ENCODE results near the gene SLC5A4. TPM values are rescaled to one million over a fixed set of nuclear protein-coding genes. Genes with fewer than 3 reads are reported as not detected.

SLC5A4 gene
- total RNA-seq, 1 experiment from 2014 or later: not detected

DNA sequence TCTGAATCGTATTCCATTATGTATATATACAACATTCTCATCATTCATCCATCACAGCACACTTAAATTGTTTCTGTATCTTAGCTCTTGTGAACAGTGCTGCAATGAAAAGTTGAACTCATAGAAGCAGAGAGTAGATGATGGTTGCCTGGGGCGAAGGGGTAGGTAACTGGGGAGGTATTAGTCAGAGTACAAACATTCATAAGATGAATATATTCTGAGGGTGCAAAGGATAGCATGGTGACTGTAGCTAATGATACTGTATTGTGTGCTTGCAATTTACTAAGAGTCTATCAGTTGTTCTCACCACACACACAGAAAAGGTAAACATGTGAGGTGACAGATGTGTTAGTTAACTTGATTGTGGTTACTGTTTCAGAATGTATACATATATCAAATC lies 37.7 kb downstream of the SLC5A4 start:
- in situ Hi-C loops (cut with HindIII; ENCODE audit: low pct_unique_long_range_greater_than_20kb, low sequenced_read_pairs) (no loop called here), intact Hi-C loops (cut with micrococcal nuclease; ENCODE audit: unreplicated experiment) (no loop called here)
- CTCF ChIA-PET: no interaction called here
- ATAC-seq (no peak), DNase-seq (ENCODE audit: low read depth, low spot score) (no peak)
- POLR2A ChIA-PET: no interaction called here
- BruUV-seq (replicated peaks): no TSS peak
- TF ChIP-seq, protein P1, sequence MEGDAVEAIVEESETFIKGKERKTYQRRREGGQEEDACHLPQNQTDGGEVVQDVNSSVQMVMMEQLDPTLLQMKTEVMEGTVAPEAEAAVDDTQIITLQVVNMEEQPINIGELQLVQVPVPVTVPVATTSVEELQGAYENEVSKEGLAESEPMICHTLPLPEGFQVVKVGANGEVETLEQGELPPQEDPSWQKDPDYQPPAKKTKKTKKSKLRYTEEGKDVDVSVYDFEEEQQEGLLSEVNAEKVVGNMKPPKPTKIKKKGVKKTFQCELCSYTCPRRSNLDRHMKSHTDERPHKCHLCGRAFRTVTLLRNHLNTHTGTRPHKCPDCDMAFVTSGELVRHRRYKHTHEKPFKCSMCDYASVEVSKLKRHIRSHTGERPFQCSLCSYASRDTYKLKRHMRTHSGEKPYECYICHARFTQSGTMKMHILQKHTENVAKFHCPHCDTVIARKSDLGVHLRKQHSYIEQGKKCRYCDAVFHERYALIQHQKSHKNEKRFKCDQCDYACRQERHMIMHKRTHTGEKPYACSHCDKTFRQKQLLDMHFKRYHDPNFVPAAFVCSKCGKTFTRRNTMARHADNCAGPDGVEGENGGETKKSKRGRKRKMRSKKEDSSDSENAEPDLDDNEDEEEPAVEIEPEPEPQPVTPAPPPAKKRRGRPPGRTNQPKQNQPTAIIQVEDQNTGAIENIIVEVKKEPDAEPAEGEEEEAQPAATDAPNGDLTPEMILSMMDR (IDR thresholded peaks at IDR 0.05): no peak
- TF ChIP-seq SIN3A (IDR thresholded peaks at IDR 0.05; ENCODE audit: borderline replicate concordance, insufficient read depth, low read depth, low read length) (no peak), POLR2AphosphoS5 (IDR thresholded peaks at IDR 0.05; ENCODE audit: low read depth, low read length) (no peak), TCF7L2 (IDR thresholded peaks at IDR 0.05; ENCODE audit: low read depth, low read length) (no peak)
- TF ChIP-seq, protein P2, sequence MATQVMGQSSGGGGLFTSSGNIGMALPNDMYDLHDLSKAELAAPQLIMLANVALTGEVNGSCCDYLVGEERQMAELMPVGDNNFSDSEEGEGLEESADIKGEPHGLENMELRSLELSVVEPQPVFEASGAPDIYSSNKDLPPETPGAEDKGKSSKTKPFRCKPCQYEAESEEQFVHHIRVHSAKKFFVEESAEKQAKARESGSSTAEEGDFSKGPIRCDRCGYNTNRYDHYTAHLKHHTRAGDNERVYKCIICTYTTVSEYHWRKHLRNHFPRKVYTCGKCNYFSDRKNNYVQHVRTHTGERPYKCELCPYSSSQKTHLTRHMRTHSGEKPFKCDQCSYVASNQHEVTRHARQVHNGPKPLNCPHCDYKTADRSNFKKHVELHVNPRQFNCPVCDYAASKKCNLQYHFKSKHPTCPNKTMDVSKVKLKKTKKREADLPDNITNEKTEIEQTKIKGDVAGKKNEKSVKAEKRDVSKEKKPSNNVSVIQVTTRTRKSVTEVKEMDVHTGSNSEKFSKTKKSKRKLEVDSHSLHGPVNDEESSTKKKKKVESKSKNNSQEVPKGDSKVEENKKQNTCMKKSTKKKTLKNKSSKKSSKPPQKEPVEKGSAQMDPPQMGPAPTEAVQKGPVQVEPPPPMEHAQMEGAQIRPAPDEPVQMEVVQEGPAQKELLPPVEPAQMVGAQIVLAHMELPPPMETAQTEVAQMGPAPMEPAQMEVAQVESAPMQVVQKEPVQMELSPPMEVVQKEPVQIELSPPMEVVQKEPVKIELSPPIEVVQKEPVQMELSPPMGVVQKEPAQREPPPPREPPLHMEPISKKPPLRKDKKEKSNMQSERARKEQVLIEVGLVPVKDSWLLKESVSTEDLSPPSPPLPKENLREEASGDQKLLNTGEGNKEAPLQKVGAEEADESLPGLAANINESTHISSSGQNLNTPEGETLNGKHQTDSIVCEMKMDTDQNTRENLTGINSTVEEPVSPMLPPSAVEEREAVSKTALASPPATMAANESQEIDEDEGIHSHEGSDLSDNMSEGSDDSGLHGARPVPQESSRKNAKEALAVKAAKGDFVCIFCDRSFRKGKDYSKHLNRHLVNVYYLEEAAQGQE (IDR thresholded peaks at IDR 0.05; ENCODE audit: insufficient read depth in 1 of 2, low read depth in 2 of 2, low read length in 1 of 2): no peak
- H3K27ac ChIP-seq (ENCODE audit: low read length): no peak overlapping the region
- H3K4me3 ChIP-seq (ENCODE audit: low read depth in 2 of 2, low read length in 2 of 2): no peak overlapping the region
- H3K9me3 ChIP-seq (ENCODE audit: control insufficient read depth, insufficient read depth, low read depth, low read length): no peaks in the 10 kb centered on the region
- H3K27me3 ChIP-seq (ENCODE audit: control insufficient read depth, insufficient read depth, low read length): no peaks in the 10 kb centered on the region
- no peaks in the 10 kb centered on the region for H3K4me1 ChIP-seq (ENCODE audit: control insufficient read depth, insufficient read depth, low read length)
- no peaks in the 10 kb centered on the region for H3K36me3 ChIP-seq (ENCODE audit: control insufficient read depth, insufficient read depth, low read length)

DNA sequence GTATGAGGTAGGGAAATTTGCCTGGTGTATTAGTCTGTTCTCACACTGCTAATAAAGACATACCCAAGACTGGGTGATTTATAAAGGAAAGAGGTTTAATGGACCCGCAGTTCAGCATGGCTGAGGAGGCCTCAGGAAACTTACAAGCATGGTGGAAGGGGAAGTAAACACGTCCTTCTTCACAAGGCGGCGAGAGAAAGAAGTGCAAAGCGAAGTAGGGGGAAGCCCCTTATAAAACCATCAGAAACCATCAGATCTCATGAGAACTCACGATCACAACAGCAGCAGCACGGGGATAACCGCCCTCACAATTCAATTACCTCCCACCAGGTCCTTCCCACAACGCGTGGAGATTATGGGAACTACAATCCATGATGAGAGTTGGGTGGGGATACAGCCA lies 38.2 kb downstream of the SLC5A4 start:
- Histone ChIP-seq H3K36me3 (ENCODE audit: control insufficient read depth, insufficient read depth, low read length) (no peaks in the 10 kb centered on the region), H3K27ac (ENCODE audit: low read length) (no peak overlapping the region), H3K27me3 (ENCODE audit: control insufficient read depth, insufficient read depth, low read length) (no peaks in the 10 kb centered on the region), H3K9me3 (ENCODE audit: control insufficient read depth, insufficient read depth, low read depth, low read length) (no peaks in the 10 kb centered on the region), H3K4me1 (ENCODE audit: control insufficient read depth, insufficient read depth, low read length) (no peaks in the 10 kb centered on the region), H3K4me3 (ENCODE audit: low read depth in 2 of 2, low read length in 2 of 2) (no peak overlapping the region)
- in situ Hi-C loops (cut with HindIII; ENCODE audit: low pct_unique_long_range_greater_than_20kb, low sequenced_read_pairs): no loop called here
- ATAC-seq (no peak), DNase-seq (ENCODE audit: low read depth, low spot score) (no peak)
- BruUV-seq (replicated peaks): no TSS peak
- ChIA-PET CTCF (no interaction called here), POLR2A (no interaction called here)
- intact Hi-C loops (cut with micrococcal nuclease; ENCODE audit: unreplicated experiment): no loop called here
- TF ChIP-seq POLR2AphosphoS5 (IDR thresholded peaks at IDR 0.05; ENCODE audit: low read depth, low read length) (no peak), SIN3A (IDR thresholded peaks at IDR 0.05; ENCODE audit: borderline replicate concordance, insufficient read depth, low read depth, low read length) (no peak), TCF7L2 (IDR thresholded peaks at IDR 0.05; ENCODE audit: low read depth, low read length) (no peak)
- TF ChIP-seq, protein P1 (IDR thresholded peaks at IDR 0.05): no peak
- TF ChIP-seq, protein P2 (IDR thresholded peaks at IDR 0.05; ENCODE audit: insufficient read depth in 1 of 2, low read depth in 2 of 2, low read length in 1 of 2): no peak
